Astrocyte of the spinal cord (primary cell): Measurements from ENCODE around the gene LPP.

Experiments used
- DNase-seq: peaks from one replicate; pipeline ENCODE4 v3.0.0; 2011; ENCODE audit warnings: low read depth, low spot score
- H3K4me3 ChIP-seq: 2 replicates; pipeline ENCODE4 v1.5.1; 2011; ENCODE audit warnings: low read depth, mild to moderate bottlenecking, low read length, moderate library complexity
- in situ Hi-C: cut with HindIII; loops from 2 replicates; pipeline ENCODE4 v1.10.0; 2017; ENCODE audit warnings: low sequenced_read_pairs
- TF ChIP-seq, protein P1 (sequence below): IDR thresholded peaks from 2 replicates; pipeline ENCODE4 v1.5.1; 2012; ENCODE audit warnings: low read depth, mild to moderate bottlenecking, low read length, inconsistent platforms

The LPP gene

DNA sequence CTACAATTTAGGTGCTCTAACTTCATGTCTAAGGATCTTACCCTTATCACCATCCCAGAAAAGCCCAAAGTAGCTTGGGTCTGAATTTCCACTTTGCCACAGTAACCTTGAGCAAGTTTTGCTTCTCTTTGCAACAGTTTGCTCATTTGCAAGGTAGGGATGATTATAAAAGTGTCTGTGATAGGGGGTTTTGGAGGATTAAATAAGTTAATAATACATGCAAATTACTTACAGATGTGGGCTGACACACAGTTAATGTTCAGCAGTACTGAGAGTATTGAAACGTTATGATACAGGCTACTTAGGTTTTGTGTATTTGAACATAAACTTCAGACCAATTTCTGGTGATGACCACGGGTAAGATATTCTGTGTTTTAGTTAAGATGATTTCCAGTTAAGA lies 573.1 kb downstream of the LPP start:
- TF ChIP-seq, protein P1, sequence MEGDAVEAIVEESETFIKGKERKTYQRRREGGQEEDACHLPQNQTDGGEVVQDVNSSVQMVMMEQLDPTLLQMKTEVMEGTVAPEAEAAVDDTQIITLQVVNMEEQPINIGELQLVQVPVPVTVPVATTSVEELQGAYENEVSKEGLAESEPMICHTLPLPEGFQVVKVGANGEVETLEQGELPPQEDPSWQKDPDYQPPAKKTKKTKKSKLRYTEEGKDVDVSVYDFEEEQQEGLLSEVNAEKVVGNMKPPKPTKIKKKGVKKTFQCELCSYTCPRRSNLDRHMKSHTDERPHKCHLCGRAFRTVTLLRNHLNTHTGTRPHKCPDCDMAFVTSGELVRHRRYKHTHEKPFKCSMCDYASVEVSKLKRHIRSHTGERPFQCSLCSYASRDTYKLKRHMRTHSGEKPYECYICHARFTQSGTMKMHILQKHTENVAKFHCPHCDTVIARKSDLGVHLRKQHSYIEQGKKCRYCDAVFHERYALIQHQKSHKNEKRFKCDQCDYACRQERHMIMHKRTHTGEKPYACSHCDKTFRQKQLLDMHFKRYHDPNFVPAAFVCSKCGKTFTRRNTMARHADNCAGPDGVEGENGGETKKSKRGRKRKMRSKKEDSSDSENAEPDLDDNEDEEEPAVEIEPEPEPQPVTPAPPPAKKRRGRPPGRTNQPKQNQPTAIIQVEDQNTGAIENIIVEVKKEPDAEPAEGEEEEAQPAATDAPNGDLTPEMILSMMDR, result no peak
- in situ Hi-C loops, result no loop called here
- DNase-seq, result no peak
- H3K4me3 ChIP-seq, result no peak overlapping the region

DNA sequence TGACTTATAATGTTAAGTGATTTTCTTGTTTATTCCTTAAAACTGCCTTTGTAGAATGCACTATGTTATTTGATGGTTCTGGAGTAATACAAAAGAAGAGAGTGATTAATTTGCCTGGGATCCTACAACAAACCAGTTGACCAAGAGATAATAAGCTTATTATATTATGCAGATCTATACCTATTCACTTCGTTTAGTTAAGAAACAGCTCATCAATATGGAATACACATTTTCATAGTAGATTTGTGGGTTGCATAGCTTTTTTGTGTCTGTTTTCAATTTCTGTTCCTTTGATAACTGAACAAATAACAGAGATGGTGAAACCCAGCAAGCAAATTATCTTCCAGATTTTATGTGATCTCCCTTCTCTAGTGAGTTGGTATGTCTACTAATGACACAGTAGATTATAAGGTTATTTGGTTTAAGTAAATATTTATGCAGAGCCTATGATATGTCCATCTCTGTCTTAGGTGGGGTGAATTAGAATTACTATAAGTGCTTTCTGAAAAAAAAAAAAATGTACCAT lies 574.5 kb downstream of the LPP start:
- H3K4me3 ChIP-seq, result no peak overlapping the region
- TF ChIP-seq, protein P1, result no peak
- in situ Hi-C loops, result no loop called here
- no peak for DNase-seq

DNA sequence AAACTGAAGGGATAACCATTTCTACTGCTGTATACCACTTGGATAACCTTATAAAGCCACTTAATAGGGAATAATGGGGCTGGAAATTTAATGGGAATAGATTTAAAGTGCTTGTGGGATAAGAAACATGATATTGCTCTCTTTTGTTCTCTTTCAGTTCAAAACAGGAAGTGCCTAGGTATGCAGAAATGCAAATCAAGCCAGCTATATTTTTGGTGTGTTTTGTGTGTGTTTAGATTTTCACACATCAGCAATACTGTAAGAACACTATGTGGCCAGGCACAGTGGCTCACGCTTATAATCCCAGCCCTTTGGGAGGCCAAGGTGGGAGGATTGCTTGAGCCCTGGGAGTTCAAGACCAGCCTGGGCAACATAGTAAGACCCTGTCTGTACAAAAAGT lies 575.5 kb downstream of the LPP start:
- in situ Hi-C loops, result no loop called here
- TF ChIP-seq, protein P1, result no peak
- no peak for DNase-seq
- H3K4me3 ChIP-seq, result no peak overlapping the region

DNA sequence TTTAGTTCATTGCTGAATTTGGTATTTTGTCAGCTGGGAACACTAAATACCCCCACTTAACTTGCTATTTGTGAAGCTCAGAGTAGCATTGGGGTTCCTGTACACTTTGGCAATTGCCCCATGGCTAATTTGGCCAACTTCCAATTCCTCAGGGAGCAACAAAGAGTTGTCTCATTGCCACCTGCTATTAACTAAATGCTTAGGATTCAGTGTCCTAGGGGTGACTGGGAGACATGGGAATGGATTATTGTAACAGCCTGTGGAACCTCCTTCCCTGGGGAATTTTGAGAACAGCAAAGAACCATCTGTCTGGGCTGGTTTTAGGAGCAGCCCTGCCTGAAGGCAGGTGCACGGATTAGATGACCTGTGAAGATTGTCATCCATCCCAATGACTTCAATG lies 580.4 kb downstream of the LPP start:
- TF ChIP-seq, protein P1, result no peak
- DNase-seq, result no peak
- H3K4me3 ChIP-seq, result no peak overlapping the region
- in situ Hi-C loops, result no loop called here

DNA sequence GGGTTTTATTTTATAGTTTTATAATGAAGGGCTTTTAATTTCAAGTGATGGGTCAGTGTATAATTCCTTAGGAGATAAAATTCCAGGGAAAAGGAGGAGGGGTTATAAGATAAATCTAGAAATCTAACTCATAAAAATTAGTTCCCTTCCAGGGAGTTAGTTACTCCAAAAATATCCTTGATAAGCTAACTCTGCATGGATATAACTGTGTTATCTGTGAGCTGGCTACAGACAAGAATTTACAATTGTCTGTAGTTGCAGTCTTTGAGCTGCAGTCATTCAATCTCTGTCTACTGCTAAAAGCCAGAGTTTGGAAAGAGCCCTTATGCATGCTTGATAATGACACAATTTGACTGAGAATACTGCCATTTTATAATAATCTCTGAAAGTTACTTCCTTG lies 585.6 kb downstream of the LPP start:
- TF ChIP-seq, protein P1, result no peak
- H3K4me3 ChIP-seq, result no peak overlapping the region
- in situ Hi-C loops, result no loop called here
- no peak for DNase-seq

DNA sequence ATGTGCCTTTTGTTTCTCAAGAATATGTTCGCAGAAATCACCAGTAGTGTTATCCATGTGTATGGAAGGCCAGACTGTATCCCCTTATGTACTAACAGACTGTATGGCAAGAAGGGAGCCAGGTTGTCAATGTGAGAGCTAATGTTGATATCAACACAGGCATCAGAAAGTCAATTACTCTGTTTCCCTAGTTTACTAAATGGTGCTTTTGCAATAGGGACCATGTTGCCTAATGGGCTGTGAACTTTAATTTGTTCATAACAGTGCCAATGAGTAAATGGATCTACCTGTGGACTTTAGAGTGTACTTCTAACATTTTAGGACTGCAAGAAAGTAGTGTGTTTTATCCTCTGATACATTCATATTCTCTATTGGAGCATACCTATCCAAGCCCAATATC lies 586.1 kb downstream of the LPP start:
- in situ Hi-C loops, result no loop called here
- H3K4me3 ChIP-seq, result no peak overlapping the region
- TF ChIP-seq, protein P1, result no peak
- no peak for DNase-seq
